HCT116 (cell line): Measurements from ENCODE around the gene CYP2U1.

Experiments used
- CEBPB ChIP-seq: IDR thresholded peaks from 2 replicates; pipeline ENCODE4 v1.6.1; 2012; ENCODE audit warnings: low read depth
- EGR1 ChIP-seq: IDR thresholded peaks from 2 replicates; pipeline ENCODE4 v1.6.1; 2012; ENCODE audit warnings: low read depth
- EZH2phosphoT487 ChIP-seq: fragments of 200-600 bp; IDR thresholded peaks from 2 replicates; pipeline ENCODE4 v1.6.1; 2018; ENCODE audit warnings: antibody characterized with exemption, borderline replicate concordance
- JUND ChIP-seq: IDR thresholded peaks from 2 replicates; pipeline ENCODE4 v1.6.1; 2012
- POLR2A ChIP-seq: IDR thresholded peaks from 2 replicates; pipeline ENCODE4 v1.7.0; 2011; ENCODE audit warnings: borderline replicate concordance; ENCODE audit not compliant: insufficient read depth, insufficient read length; ENCODE audit errors: extremely low read depth
- POLR2AphosphoS5 ChIP-seq: IDR thresholded peaks from 2 replicates; pipeline ENCODE4 v1.6.1; 2011; ENCODE audit warnings: mild to moderate bottlenecking, low read depth, low read length, moderate library complexity
- REST ChIP-seq: IDR thresholded peaks from 2 replicates; pipeline ENCODE4 v1.6.1; 2012; ENCODE audit warnings: low read depth
- YY1 ChIP-seq: IDR thresholded peaks from 2 replicates; pipeline ENCODE4 v1.6.1; 2011; ENCODE audit warnings: low read length, low read depth, moderate library complexity, mild to moderate bottlenecking; ENCODE audit not compliant: insufficient replicate concordance; ENCODE audit errors: extremely low read depth
- TF ChIP-seq, protein P1 (sequence below), 3 experiments: fragments of 200-600 bp in 1 of 3; sonication (generic) in 1 of 3; IDR thresholded peaks in 2 of 3; conservative IDR thresholded peaks in 1 of 3; 2 replicates each; pipeline ENCODE4 v1.5.1; 2012 to 2017; ENCODE audit warnings: low read depth in 2 of 3, low read length in 2 of 3, antibody characterized with exemption in 1 of 3, borderline replicate concordance in 1 of 3, control low read depth in 1 of 3, mild to moderate bottlenecking in 1 of 3, mixed read lengths in 1 of 3, mixed run types in 1 of 3, moderate library complexity in 1 of 3; ENCODE audit not compliant: insufficient read depth in 1 of 3

- TF ChIP-seq EGR1 (no peak), POLR2A (no peak), REST (no peak), JUND (no peak), POLR2AphosphoS5 (no peak), YY1 (no peak), CEBPB (no peak), EZH2phosphoT487 (no peak)
- TF ChIP-seq, protein P1, sequence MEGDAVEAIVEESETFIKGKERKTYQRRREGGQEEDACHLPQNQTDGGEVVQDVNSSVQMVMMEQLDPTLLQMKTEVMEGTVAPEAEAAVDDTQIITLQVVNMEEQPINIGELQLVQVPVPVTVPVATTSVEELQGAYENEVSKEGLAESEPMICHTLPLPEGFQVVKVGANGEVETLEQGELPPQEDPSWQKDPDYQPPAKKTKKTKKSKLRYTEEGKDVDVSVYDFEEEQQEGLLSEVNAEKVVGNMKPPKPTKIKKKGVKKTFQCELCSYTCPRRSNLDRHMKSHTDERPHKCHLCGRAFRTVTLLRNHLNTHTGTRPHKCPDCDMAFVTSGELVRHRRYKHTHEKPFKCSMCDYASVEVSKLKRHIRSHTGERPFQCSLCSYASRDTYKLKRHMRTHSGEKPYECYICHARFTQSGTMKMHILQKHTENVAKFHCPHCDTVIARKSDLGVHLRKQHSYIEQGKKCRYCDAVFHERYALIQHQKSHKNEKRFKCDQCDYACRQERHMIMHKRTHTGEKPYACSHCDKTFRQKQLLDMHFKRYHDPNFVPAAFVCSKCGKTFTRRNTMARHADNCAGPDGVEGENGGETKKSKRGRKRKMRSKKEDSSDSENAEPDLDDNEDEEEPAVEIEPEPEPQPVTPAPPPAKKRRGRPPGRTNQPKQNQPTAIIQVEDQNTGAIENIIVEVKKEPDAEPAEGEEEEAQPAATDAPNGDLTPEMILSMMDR (IDR thresholded peaks at IDR 0.05 in 2 of 3, conservative IDR thresholded peaks at IDR 0.05 in 1 of 3; ENCODE audit: borderline replicate concordance in 1 of 3, insufficient read depth in 1 of 3, low read depth in 2 of 3, low read length in 2 of 3): no peak
Measured at GRCh38 chr4:107988763-107989035, 57.4 kb downstream of the CYP2U1 start.
